Liver (tissue), 9 donors: ENCODE results near the gene TMEM120B. TPM values are rescaled to one million over a fixed set of nuclear protein-coding genes. Genes with fewer than 3 reads are reported as not detected.
"Not testable (repeated sequence)": the region's sequence is repeated elsewhere in the genome, so short reads cannot be mapped to it uniquely, and the experiment has no call there.

Experiments
- DNase-seq: peaks from one replicate; pipeline ENCODE4 v3.0.0-alpha.2; 2017; ENCODE audit warnings: low spot score
- H3K27ac ChIP-seq, 2 donors: one replicate each; pipeline ENCODE4 v1.7.0; 2013; ENCODE audit warnings: inconsistent platforms in 2 of 2, low read length in 2 of 2, control low read depth in 1 of 2, low read depth in 1 of 2, mild to moderate bottlenecking in 1 of 2
- H3K27me3 ChIP-seq, 4 donors: one replicate each; pipeline versions ENCODE4 v1.6.1 to v1.7.0; 2013; ENCODE audit warnings: low read length in 3 of 4, inconsistent platforms in 1 of 4, mild to moderate bottlenecking in 1 of 4, moderate library complexity in 1 of 4; ENCODE audit not compliant: control insufficient read depth in 4 of 4, insufficient read depth in 4 of 4
- H3K36me3 ChIP-seq, 4 donors: one replicate each; pipeline versions ENCODE4 v1.6.1 to v1.7.0; 2013; ENCODE audit warnings: low read length in 3 of 4, mild to moderate bottlenecking in 3 of 4, low read depth in 1 of 4, moderate library complexity in 1 of 4; ENCODE audit not compliant: control insufficient read depth in 4 of 4, insufficient read depth in 3 of 4
- H3K4me1 ChIP-seq, 4 donors: one replicate each; pipeline versions ENCODE4 v1.6.1 to v1.7.0; 2013; ENCODE audit warnings: low read length in 3 of 4, mild to moderate bottlenecking in 3 of 4, moderate library complexity in 1 of 4; ENCODE audit not compliant: control insufficient read depth in 4 of 4, insufficient read depth in 4 of 4
- H3K4me3 ChIP-seq, 3 donors: one replicate each; pipeline versions ENCODE4 v1.6.1 to v1.7.0; 2013; ENCODE audit warnings: low read length in 3 of 3, control low read depth in 1 of 3, low read depth in 1 of 3, mild to moderate bottlenecking in 1 of 3
- H3K9ac ChIP-seq, 2 donors: one replicate each; pipeline ENCODE4 v1.7.0; 2013; ENCODE audit warnings: low read length in 2 of 2, mild to moderate bottlenecking in 2 of 2, moderate library complexity in 2 of 2, control low read depth in 1 of 2, low read depth in 1 of 2
- H3K9me3 ChIP-seq, 4 donors: one replicate each; pipeline versions ENCODE4 v1.6.1 to v1.7.0; 2013; ENCODE audit warnings: low read length in 3 of 4; ENCODE audit not compliant: control insufficient read depth in 4 of 4
- FOXA2 ChIP-seq: IDR thresholded peaks from 2 replicates; pipeline ENCODE4 v1.6.1; 2016; ENCODE audit warnings: antibody characterized with exemption
- GABPA ChIP-seq, 2 donors: IDR thresholded peaks in 1 of 2; conservative IDR thresholded peaks in 1 of 2; 2 replicates each; pipeline ENCODE4 v1.6.1; 2016; ENCODE audit warnings: antibody characterized with exemption in 2 of 2, mild to moderate bottlenecking in 1 of 2, moderate library complexity in 1 of 2
- HNF4G ChIP-seq: IDR thresholded peaks from 2 replicates; pipeline ENCODE4 v1.6.1; 2016; ENCODE audit warnings: antibody characterized with exemption
- JUND ChIP-seq, 2 donors: IDR thresholded peaks; 2 replicates each; pipeline ENCODE4 v1.6.1; 2016; ENCODE audit warnings: antibody characterized with exemption in 2 of 2
- RAD21 ChIP-seq, 2 donors: IDR thresholded peaks; 2 replicates each; pipeline ENCODE4 v1.6.1; 2016; ENCODE audit warnings: antibody characterized with exemption in 2 of 2, mild to moderate bottlenecking in 2 of 2
- RXRA ChIP-seq, 2 donors: IDR thresholded peaks; 2 replicates each; pipeline ENCODE4 v1.6.1; 2017 to 2018; ENCODE audit warnings: antibody characterized with exemption in 2 of 2, mild to moderate bottlenecking in 1 of 2
- SP1 ChIP-seq: IDR thresholded peaks from 2 replicates; pipeline ENCODE4 v1.6.1; 2018; ENCODE audit warnings: antibody characterized with exemption, mild to moderate bottlenecking
- TAF1 ChIP-seq: conservative IDR thresholded peaks from 2 replicates; pipeline ENCODE4 v1.6.1; 2016; ENCODE audit warnings: antibody characterized with exemption, mild to moderate bottlenecking
- YY1 ChIP-seq: IDR thresholded peaks from 2 replicates; pipeline ENCODE4 v1.6.1; 2016; ENCODE audit warnings: antibody characterized with exemption, mild to moderate bottlenecking
- WGBS: extraction: QIAGEN DNeasy Blood & Tissue Kit; methylation state at CpG from one replicate; pipeline ENCODE4 v1.1.7; 2013; 5-methylcytosine and 5-hydroxymethylcytosine counted together
- polyA plus RNA-seq, 2 donors: library from polyadenylated mRNA; stranded (reverse) in 1 of 2; unstranded in 1 of 2; fragments of 200-250 nt in 1 of 2; fragments of >200 nt in 1 of 2; fragmentation: Nextera tagmentation in 1 of 2; extraction: Ambion mirVana in 1 of 2; gene quantifications; one replicate each; pipeline versions ENCODE4 v1.2.1 to v1.2.3, GENCODE V29; 2013 to 2015
- total RNA-seq, 2 donors: library from RNA; depleted of rRNA; stranded (reverse); fragments of >200 nt; gene quantifications; one replicate each; pipeline ENCODE4 v1.2.3, GENCODE V29; 2014
- TF ChIP-seq, protein P1 (sequence below): fragments of 150-350 bp; IDR thresholded peaks from 2 replicates; pipeline ENCODE4 v1.5.1; 2017; ENCODE audit warnings: improper control_type of control experiment, low read depth, low read length; ENCODE audit not compliant: missing input control
- TF ChIP-seq, protein P2 (sequence below): IDR thresholded peaks from 2 replicates; pipeline ENCODE4 v1.6.1; 2016; ENCODE audit warnings: antibody characterized with exemption
- TF ChIP-seq, protein P3 (sequence below): IDR thresholded peaks from 2 replicates; pipeline ENCODE4 v1.6.1; 2016; ENCODE audit warnings: antibody characterized with exemption, mild to moderate bottlenecking
- TF ChIP-seq, protein P4 (sequence below): IDR thresholded peaks from 2 replicates; pipeline ENCODE4 v1.6.1; 2016; ENCODE audit warnings: antibody characterized with exemption
- donor health status: healthy.
- donor health status: healthy.
- donor health status: healthy.
- donor health status: healthy.
- donor health status: healthy.

The TMEM120B gene
- total and polyA plus RNA-seq, 4 donors = 1.6 to 9.2 (median 3.4) TPM

DNA sequence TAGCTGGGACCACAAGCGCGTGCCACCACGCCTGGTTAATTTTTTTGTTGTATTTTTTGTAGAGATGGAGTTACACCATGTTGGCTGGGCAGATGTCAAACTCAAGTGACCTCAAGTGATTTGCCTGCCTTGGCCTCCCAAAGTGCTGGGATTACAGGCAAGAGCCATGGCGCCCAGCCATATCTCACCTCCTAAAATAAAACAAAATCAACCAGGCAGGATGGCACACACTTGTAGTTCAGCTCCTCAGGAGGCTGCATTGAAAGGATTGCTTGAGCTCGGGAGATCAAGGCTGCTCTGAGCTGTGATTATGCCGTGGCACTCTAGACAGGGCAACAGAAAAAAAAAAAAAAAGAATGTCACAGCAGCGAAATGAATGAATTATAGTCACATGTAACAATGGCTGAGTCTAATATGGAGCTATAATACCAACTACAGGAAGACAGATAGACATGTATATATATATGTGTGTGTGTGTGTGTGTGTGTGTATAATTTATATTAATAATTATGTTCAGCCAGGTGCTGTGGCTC, 19.3 kb upstream of the TMEM120B start:
- Histone ChIP-seq H3K4me1 (no peaks in the 10 kb centered on the region), H3K9me3 (no peaks in the 10 kb centered on the region), H3K27me3 (no peaks in the 10 kb centered on the region), H3K36me3 (no peaks in the 10 kb centered on the region), H3K9ac (no peak overlapping the region), H3K4me3 (no peak overlapping the region), H3K27ac (no peak overlapping the region)
- 83% methylated on average over 7 of the region's 7 CpGs for WGBS
- DNase-seq = no peak
- TF ChIP-seq, protein P1, sequence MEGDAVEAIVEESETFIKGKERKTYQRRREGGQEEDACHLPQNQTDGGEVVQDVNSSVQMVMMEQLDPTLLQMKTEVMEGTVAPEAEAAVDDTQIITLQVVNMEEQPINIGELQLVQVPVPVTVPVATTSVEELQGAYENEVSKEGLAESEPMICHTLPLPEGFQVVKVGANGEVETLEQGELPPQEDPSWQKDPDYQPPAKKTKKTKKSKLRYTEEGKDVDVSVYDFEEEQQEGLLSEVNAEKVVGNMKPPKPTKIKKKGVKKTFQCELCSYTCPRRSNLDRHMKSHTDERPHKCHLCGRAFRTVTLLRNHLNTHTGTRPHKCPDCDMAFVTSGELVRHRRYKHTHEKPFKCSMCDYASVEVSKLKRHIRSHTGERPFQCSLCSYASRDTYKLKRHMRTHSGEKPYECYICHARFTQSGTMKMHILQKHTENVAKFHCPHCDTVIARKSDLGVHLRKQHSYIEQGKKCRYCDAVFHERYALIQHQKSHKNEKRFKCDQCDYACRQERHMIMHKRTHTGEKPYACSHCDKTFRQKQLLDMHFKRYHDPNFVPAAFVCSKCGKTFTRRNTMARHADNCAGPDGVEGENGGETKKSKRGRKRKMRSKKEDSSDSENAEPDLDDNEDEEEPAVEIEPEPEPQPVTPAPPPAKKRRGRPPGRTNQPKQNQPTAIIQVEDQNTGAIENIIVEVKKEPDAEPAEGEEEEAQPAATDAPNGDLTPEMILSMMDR = no peak
- TF ChIP-seq SP1 (no peak), RXRA (IDR thresholded peaks at IDR 0.05) (no peak), HNF4G (no peak), YY1 (no peak), FOXA2 (no peak), GABPA (IDR thresholded peaks at IDR 0.05 in 1 of 2, conservative IDR thresholded peaks at IDR 0.05 in 1 of 2) (no peak), TAF1 (no peak), RAD21 (IDR thresholded peaks at IDR 0.05) (no peak), JUND (IDR thresholded peaks at IDR 0.05) (no peak)
- TF ChIP-seq, protein P2, sequence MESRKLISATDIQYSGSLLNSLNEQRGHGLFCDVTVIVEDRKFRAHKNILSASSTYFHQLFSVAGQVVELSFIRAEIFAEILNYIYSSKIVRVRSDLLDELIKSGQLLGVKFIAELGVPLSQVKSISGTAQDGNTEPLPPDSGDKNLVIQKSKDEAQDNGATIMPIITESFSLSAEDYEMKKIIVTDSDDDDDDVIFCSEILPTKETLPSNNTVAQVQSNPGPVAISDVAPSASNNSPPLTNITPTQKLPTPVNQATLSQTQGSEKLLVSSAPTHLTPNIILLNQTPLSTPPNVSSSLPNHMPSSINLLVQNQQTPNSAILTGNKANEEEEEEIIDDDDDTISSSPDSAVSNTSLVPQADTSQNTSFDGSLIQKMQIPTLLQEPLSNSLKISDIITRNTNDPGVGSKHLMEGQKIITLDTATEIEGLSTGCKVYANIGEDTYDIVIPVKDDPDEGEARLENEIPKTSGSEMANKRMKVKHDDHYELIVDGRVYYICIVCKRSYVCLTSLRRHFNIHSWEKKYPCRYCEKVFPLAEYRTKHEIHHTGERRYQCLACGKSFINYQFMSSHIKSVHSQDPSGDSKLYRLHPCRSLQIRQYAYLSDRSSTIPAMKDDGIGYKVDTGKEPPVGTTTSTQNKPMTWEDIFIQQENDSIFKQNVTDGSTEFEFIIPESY = no peak
- TF ChIP-seq, protein P3, sequence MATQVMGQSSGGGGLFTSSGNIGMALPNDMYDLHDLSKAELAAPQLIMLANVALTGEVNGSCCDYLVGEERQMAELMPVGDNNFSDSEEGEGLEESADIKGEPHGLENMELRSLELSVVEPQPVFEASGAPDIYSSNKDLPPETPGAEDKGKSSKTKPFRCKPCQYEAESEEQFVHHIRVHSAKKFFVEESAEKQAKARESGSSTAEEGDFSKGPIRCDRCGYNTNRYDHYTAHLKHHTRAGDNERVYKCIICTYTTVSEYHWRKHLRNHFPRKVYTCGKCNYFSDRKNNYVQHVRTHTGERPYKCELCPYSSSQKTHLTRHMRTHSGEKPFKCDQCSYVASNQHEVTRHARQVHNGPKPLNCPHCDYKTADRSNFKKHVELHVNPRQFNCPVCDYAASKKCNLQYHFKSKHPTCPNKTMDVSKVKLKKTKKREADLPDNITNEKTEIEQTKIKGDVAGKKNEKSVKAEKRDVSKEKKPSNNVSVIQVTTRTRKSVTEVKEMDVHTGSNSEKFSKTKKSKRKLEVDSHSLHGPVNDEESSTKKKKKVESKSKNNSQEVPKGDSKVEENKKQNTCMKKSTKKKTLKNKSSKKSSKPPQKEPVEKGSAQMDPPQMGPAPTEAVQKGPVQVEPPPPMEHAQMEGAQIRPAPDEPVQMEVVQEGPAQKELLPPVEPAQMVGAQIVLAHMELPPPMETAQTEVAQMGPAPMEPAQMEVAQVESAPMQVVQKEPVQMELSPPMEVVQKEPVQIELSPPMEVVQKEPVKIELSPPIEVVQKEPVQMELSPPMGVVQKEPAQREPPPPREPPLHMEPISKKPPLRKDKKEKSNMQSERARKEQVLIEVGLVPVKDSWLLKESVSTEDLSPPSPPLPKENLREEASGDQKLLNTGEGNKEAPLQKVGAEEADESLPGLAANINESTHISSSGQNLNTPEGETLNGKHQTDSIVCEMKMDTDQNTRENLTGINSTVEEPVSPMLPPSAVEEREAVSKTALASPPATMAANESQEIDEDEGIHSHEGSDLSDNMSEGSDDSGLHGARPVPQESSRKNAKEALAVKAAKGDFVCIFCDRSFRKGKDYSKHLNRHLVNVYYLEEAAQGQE = no peak

DNA sequence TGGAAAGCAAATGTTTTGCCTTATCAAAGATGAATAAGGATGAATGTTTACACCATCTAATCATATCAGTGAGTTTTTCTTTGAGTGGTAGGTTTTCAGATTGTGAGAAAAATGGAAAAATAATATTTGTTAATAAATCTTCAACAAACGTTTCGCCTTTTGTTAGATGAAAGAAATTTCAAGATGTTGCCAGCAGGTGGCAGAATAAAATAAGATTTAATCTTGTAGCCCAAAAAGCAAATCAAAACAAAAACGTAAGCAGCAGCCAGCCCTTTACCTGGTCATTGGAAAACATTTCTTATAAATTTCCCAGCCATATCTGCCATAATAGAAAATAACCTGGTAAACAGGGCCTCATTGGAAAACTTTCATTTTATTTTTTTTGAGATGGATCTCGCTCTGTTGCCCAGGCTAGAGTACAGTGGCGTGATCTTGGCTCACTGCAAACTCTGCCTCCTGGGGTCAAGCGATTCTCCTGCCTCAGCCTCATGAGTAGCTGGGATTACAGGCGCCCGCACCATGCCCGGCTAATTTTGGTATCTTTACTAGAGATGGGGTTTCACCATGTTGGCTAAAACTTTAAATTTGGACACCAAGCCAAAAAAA, 15.4 kb upstream of the TMEM120B start:
- Histone ChIP-seq H3K4me1 (no peaks in the 10 kb centered on the region), H3K9me3 (no peaks in the 10 kb centered on the region), H3K27me3 (no peaks in the 10 kb centered on the region), H3K27ac (no peak overlapping the region), H3K9ac (peak overlapping the region in 1 of 2 donors; percentile 18), H3K4me3 (no peak overlapping the region), H3K36me3 (no peaks in the 10 kb centered on the region)
- 37% methylated on average over 9 of the region's 9 CpGs for WGBS
- TF ChIP-seq GABPA (IDR thresholded peaks at IDR 0.05 in 1 of 2, conservative IDR thresholded peaks at IDR 0.05 in 1 of 2) (no peak), RAD21 (IDR thresholded peaks at IDR 0.05) (peak; percentile 86), RXRA (IDR thresholded peaks at IDR 0.05) (no peak)
- TF ChIP-seq, protein P1 = peak; percentile 62
- TF ChIP-seq, protein P4, sequence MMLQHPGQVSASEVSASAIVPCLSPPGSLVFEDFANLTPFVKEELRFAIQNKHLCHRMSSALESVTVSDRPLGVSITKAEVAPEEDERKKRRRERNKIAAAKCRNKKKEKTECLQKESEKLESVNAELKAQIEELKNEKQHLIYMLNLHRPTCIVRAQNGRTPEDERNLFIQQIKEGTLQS = no peak
- no peak for DNase-seq

DNA sequence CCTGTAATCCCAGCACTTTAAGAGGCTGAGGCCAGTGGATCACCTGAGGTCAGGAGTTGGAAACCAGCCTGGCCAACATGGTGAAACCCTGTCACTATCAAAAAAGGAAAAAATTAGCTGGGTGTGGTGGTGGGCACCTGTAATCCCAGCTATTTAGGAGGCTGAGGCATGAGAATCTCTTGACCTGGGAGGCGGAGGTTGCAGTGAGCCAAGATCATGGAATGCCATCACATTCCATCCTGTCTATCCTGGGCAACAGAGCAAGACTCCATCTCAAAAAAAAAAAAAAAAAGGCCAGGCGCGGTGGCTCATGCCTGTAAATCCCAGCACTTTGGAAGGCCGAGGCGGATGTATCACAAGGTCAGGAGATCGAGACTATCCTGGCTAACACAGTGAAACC, 14.7 kb upstream of the TMEM120B start:
- H3K9me3 ChIP-seq, H3K4me1 ChIP-seq, H3K9ac ChIP-seq, DNase-seq, H3K27ac ChIP-seq, H3K27me3 ChIP-seq, H3K36me3 ChIP-seq, H3K4me3 ChIP-seq: not testable (repeated sequence)
- 95% methylated on average over 6 of the region's 6 CpGs for WGBS
